HEK293 (cell line): ENCODE data around the gene SERPINE3.

ENCODE experiments used
- CTCF ChIA-PET: fragments of 350-600 bp; formaldehyde crosslinking; extraction: SDS; loops from one replicate; lab custom pipeline; 2021; ENCODE audit warnings: antibody characterized with exemption; lab: Yijun Ruan, JAX
- POLR2A ChIA-PET: fragments of 300-600 bp; formaldehyde crosslinking; extraction: SDS; loops from one replicate; lab custom pipeline; 2020; ENCODE audit warnings: antibody characterized with exemption, inconsistent platforms; lab: Yijun Ruan, JAX
- H3K27ac ChIP-seq: fragments of 200-500 bp; sonication (Bioruptor generic); 2 replicates; pipeline ENCODE4 v1.5.1; 2014; ENCODE audit warnings: low read depth, low read length, control low read depth, inconsistent platforms; ENCODE audit errors: extremely low read depth
- H3K36me3 ChIP-seq, 2 experiments: fragments of 200-500 bp in 1 of 2; sonication (Bioruptor generic) in 1 of 2; 1 replicate in 1 of 2; 2 replicates in 1 of 2; pipeline ENCODE4 v1.5.1; 2014 to 2017; ENCODE audit warnings: inconsistent platforms in 2 of 2, low read length in 2 of 2; ENCODE audit not compliant: control insufficient read depth in 2 of 2, insufficient read depth in 1 of 2
- H3K4me1 ChIP-seq: fragments of 200-500 bp; sonication (Bioruptor generic); 2 replicates; pipeline ENCODE4 v1.5.1; 2014; ENCODE audit warnings: mild to moderate bottlenecking, low read length, inconsistent platforms; ENCODE audit not compliant: control insufficient read depth, insufficient read depth
- H3K4me3 ChIP-seq: 2 replicates; pipeline ENCODE4 v1.5.1; 2011; ENCODE audit warnings: low read depth, mild to moderate bottlenecking, control low read depth, low read length, moderate library complexity
- H3K9me3 ChIP-seq: fragments of 200-500 bp; sonication (Bioruptor generic); 2 replicates; pipeline ENCODE4 v1.5.1; 2014; ENCODE audit warnings: low read depth, low read length, inconsistent platforms; ENCODE audit not compliant: control insufficient read depth, insufficient read depth
- GLIS1 ChIP-seq: fragments of 450-650 bp; formaldehyde crosslinking; IDR thresholded peaks from 2 replicates; pipeline ENCODE4 v1.5.1; 2016; ENCODE audit warnings: missing biosample characterization, missing genetic modification characterization
- HOXC10 ChIP-seq: sonication (generic); formaldehyde crosslinking; IDR thresholded peaks from 2 replicates; pipeline ENCODE4 v1.8.1; 2023; ENCODE audit warnings: mild to moderate bottlenecking, missing genetic modification reagents
- MZF1 ChIP-seq: fragments of 450-650 bp; formaldehyde crosslinking; IDR thresholded peaks from 2 replicates; pipeline ENCODE4 v1.5.1; 2017; ENCODE audit warnings: missing biosample characterization, missing genetic modification characterization, borderline replicate concordance
- PRDM1 ChIP-seq: fragments of 450-650 bp; formaldehyde crosslinking; IDR thresholded peaks from 2 replicates; pipeline ENCODE4; 2016; ENCODE audit warnings: missing biosample characterization, missing genetic modification characterization
- ZBTB8A ChIP-seq: fragments of 450-650 bp; formaldehyde crosslinking; IDR thresholded peaks from 2 replicates; pipeline ENCODE4 v1.5.1; 2016; ENCODE audit warnings: missing biosample characterization, missing genetic modification characterization
- ZFP3 ChIP-seq: fragments of 450-650 bp; formaldehyde crosslinking; IDR thresholded peaks from 2 replicates; pipeline ENCODE4 v1.5.1; 2016; ENCODE audit warnings: low read depth, missing biosample characterization, missing genetic modification characterization
- ZNF133 ChIP-seq: fragments of 450-650 bp; formaldehyde crosslinking; IDR thresholded peaks from 2 replicates; pipeline ENCODE4 v1.5.1; 2016; ENCODE audit warnings: missing biosample characterization, missing genetic modification characterization
- ZNF140 ChIP-seq: fragments of 450-650 bp; formaldehyde crosslinking; IDR thresholded peaks from 2 replicates; pipeline ENCODE4 v1.5.1; 2016; ENCODE audit warnings: missing biosample characterization, missing genetic modification characterization
- ZNF146 ChIP-seq: fragments of 450-650 bp; formaldehyde crosslinking; IDR thresholded peaks from 2 replicates; pipeline ENCODE4 v1.5.1; 2016; ENCODE audit warnings: missing biosample characterization, missing genetic modification characterization
- ZNF155 ChIP-seq: fragments of 450-650 bp; formaldehyde crosslinking; IDR thresholded peaks from 2 replicates; pipeline ENCODE4 v1.5.1; 2016; ENCODE audit warnings: missing biosample characterization, missing genetic modification characterization
- ZNF302 ChIP-seq: fragments of 450-650 bp; formaldehyde crosslinking; IDR thresholded peaks from 2 replicates; pipeline ENCODE4 v1.5.1; 2016; ENCODE audit warnings: missing biosample characterization, missing genetic modification characterization, low read depth
- ZNF416 ChIP-seq: fragments of 450-650 bp; formaldehyde crosslinking; IDR thresholded peaks from 2 replicates; pipeline ENCODE4 v1.5.1; 2016; ENCODE audit warnings: missing biosample characterization, missing genetic modification characterization
- ZNF623 ChIP-seq: fragments of 450-650 bp; formaldehyde crosslinking; IDR thresholded peaks from 2 replicates; pipeline ENCODE4 v1.5.1; 2016; ENCODE audit warnings: missing biosample characterization, missing genetic modification characterization
- ZNF626 ChIP-seq: fragments of 450-650 bp; sonication (Bioruptor Pico); formaldehyde crosslinking; IDR thresholded peaks from 2 replicates; pipeline ENCODE4 v1.5.1; 2018; ENCODE audit warnings: missing biosample characterization, missing genetic modification characterization, inconsistent platforms
- ZNF768 ChIP-seq: fragments of 450-650 bp; formaldehyde crosslinking; IDR thresholded peaks from 2 replicates; pipeline ENCODE4 v1.5.1; 2018; ENCODE audit warnings: missing biosample characterization, mild to moderate bottlenecking, missing genetic modification characterization
- ZSCAN23 ChIP-seq: fragments of 450-650 bp; formaldehyde crosslinking; IDR thresholded peaks from 2 replicates; pipeline ENCODE4 v1.5.1; 2016; ENCODE audit warnings: missing biosample characterization, missing genetic modification characterization
- TF ChIP-seq, protein P1 (sequence below): fragments of 450-650 bp; formaldehyde crosslinking; IDR thresholded peaks from 2 replicates; pipeline ENCODE4 v1.5.1; 2016; ENCODE audit warnings: missing biosample characterization, missing genetic modification characterization
- TF ChIP-seq, protein P2 (sequence below): fragments of 450-650 bp; formaldehyde crosslinking; IDR thresholded peaks from 2 replicates; pipeline ENCODE4 v1.5.1; 2016; ENCODE audit warnings: missing biosample characterization, missing genetic modification characterization
- TF ChIP-seq, protein P3 (sequence below): fragments of 450-650 bp; formaldehyde crosslinking; IDR thresholded peaks from 2 replicates; pipeline ENCODE4 v1.5.1; 2016; ENCODE audit warnings: missing biosample characterization, missing genetic modification characterization
- TF ChIP-seq, protein P4 (sequence below): fragments of 450-650 bp; formaldehyde crosslinking; IDR thresholded peaks from 2 replicates; pipeline ENCODE4 v1.5.1; 2016; ENCODE audit warnings: missing biosample characterization, missing genetic modification characterization, borderline replicate concordance

Gene SERPINE3

DNA sequence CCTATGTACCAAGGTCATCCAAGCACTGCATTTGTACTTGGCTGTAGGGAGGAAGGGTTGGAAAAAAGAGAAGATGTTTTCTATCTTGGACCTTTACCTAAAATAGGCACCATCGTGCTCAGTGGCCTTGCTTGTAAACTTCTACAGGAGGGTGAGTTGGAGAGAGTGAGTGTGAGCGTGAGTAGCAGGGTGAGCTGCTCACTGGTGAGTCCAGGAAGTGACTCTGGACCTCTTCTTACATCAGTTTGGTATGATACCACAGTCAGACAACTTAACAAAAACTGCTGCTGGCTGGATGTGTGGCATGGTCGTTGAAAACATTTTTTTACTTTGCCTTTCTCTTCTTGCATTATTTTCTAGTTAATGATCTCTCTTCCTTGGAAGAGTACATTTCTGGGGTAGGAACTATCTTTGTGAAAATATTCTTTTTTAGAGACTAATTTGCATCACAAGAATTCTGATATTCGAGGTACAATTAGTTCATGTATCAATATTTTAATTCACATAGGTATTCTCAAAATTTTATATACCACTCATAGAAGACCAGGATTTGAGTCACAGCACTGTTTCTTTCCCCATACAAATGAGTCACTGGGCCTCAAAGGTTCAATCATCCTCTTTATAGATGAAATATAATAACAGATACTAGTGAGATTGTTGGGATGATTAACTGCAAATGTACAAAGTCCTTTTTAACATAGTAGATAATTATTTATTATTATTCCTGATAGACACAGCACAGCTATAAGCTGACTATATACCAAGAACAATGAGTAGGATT is 651 bp downstream of the SERPINE3 start:
- CTCF ChIA-PET = no interaction called here
- no peaks in the 10 kb centered on the region for H3K4me1 ChIP-seq
- POLR2A ChIA-PET = no interaction called here

DNA sequence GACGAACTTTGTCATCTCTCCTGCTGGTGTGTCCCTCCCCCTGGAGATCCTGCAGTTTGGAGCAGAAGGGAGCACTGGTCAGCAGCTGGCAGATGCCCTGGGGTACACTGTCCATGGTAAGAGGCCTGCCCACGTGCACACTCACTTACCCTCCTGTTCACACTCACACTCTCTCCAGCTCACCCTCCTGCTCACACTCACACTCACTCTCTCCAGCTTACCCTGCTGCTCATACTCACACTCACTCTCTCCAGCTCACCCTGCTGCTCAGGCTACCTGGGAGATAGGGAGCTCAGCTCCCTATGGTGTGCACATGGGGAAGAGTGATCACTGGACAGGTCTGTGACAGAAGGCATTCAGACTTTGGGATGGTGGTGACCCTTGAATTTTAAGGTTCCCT is 1.7 kb downstream of the SERPINE3 start:
- ChIA-PET CTCF (no interaction called here), POLR2A (no interaction called here)
- Histone ChIP-seq H3K36me3 (no peaks in the 10 kb centered on the region), H3K9me3 (no peaks in the 10 kb centered on the region), H3K4me3 (no peak overlapping the region), H3K4me1 (no peaks in the 10 kb centered on the region), H3K27ac (no peak overlapping the region)
- TF ChIP-seq ZNF140 (tag by site-specific recombination) (no peak), PRDM1 (tag by site-specific recombination) (0 out of 2 replicates have a peak, but pooled peaks have one; percentile 51)
- TF ChIP-seq, protein P1, sequence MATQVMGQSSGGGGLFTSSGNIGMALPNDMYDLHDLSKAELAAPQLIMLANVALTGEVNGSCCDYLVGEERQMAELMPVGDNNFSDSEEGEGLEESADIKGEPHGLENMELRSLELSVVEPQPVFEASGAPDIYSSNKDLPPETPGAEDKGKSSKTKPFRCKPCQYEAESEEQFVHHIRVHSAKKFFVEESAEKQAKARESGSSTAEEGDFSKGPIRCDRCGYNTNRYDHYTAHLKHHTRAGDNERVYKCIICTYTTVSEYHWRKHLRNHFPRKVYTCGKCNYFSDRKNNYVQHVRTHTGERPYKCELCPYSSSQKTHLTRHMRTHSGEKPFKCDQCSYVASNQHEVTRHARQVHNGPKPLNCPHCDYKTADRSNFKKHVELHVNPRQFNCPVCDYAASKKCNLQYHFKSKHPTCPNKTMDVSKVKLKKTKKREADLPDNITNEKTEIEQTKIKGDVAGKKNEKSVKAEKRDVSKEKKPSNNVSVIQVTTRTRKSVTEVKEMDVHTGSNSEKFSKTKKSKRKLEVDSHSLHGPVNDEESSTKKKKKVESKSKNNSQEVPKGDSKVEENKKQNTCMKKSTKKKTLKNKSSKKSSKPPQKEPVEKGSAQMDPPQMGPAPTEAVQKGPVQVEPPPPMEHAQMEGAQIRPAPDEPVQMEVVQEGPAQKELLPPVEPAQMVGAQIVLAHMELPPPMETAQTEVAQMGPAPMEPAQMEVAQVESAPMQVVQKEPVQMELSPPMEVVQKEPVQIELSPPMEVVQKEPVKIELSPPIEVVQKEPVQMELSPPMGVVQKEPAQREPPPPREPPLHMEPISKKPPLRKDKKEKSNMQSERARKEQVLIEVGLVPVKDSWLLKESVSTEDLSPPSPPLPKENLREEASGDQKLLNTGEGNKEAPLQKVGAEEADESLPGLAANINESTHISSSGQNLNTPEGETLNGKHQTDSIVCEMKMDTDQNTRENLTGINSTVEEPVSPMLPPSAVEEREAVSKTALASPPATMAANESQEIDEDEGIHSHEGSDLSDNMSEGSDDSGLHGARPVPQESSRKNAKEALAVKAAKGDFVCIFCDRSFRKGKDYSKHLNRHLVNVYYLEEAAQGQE (tag by site-specific recombination) = peak; percentile 40
- TF ChIP-seq, protein P2, sequence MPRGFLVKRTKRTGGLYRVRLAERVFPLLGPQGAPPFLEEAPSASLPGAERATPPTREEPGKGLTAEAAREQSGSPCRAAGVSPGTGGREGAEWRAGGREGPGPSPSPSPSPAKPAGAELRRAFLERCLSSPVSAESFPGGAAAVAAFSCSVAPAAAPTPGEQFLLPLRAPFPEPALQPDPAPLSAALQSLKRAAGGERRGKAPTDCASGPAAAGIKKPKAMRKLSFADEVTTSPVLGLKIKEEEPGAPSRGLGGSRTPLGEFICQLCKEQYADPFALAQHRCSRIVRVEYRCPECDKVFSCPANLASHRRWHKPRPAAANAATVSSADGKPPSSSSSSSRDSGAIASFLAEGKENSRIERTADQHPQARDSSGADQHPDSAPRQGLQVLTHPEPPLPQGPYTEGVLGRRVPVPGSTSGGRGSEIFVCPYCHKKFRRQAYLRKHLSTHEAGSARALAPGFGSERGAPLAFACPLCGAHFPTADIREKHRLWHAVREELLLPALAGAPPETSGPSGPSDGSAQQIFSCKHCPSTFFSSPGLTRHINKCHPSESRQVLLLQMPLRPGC (tag by site-specific recombination) = no peak

More for the DNA sequence above, 651 bp downstream of the SERPINE3 start:
- TF ChIP-seq ZBTB8A (tag by site-specific recombination) (no peak), GLIS1 (tag by site-specific recombination) (no peak), ZNF768 (tag by site-specific recombination) (no peak), MZF1 (no peak), ZNF302 (no peak), ZNF133 (tag by site-specific recombination) (no peak)
- no peak overlapping the region for H3K27ac ChIP-seq
- no peaks in the 10 kb centered on the region for H3K36me3 ChIP-seq
- H3K4me3 ChIP-seq = no peak overlapping the region
- H3K9me3 ChIP-seq = no peaks in the 10 kb centered on the region

DNA sequence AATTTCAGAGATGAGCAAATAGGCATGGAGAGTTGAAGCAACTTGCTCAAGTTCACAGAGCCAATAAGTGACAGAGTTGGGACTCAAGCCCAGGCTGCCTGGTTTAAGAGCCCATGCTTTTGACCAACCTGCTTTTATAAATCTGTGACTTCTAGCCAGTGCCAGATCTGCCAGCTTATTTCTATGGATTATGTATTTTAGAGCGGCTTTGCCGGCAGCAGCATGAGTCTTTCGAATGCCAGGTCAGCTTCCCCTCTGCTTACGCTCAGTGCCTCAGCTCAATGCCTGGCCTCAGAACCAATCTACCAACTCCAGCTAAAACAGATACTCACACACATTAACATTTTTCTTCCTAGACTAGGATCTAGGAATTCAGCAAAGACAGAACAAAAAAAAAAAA is 2.3 kb downstream of the SERPINE3 start:
- ChIA-PET CTCF (interaction anchor here (0.6 kb wide), 1 partner anchor 289 kb away, joined by 3 read pairs; no protein-coding TSS in a partner anchor), POLR2A (no interaction called here)
- TF ChIP-seq ZNF626 (no peak), ZNF416 (tag by site-specific recombination) (no peak), ZNF155 (tag by site-specific recombination) (no peak), ZNF146 (tag by site-specific recombination) (no peak), HOXC10 (CRISPR knock-in tag) (no peak), ZSCAN23 (tag by site-specific recombination) (no peak), ZFP3 (no peak), ZNF623 (no peak)
- TF ChIP-seq, protein P3, sequence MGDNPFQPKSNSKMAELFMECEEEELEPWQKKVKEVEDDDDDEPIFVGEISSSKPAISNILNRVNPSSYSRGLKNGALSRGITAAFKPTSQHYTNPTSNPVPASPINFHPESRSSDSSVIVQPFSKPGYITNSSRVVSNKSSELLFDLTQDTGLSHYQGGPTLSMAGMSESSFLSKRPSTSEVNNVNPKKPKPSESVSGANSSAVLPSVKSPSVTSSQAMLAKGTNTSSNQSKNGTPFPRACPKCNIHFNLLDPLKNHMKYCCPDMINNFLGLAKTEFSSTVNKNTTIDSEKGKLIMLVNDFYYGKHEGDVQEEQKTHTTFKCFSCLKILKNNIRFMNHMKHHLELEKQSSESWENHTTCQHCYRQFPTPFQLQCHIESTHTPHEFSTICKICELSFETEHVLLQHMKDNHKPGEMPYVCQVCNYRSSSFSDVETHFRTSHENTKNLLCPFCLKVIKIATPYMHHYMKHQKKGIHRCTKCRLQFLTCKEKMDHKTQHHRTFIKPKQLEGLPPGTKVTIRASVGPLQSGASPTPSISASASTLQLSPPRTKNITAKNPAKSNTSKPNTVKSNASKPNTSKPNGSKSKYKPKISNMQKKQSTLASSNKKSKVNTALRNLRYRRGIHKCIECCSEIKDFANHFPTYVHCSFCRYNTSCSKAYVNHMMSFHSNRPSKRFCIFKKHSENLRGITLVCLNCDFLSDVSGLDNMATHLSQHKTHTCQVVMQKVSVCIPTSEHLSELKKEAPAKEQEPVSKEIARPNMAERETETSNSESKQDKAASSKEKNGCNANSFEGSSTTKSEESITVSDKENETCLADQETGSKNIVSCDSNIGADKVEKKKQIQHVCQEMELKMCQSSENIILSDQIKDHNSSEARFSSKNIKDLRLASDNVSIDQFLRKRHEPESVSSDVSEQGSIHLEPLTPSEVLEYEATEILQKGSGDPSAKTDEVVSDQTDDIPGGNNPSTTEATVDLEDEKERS (tag by site-specific recombination) = no peak
- TF ChIP-seq, protein P4, sequence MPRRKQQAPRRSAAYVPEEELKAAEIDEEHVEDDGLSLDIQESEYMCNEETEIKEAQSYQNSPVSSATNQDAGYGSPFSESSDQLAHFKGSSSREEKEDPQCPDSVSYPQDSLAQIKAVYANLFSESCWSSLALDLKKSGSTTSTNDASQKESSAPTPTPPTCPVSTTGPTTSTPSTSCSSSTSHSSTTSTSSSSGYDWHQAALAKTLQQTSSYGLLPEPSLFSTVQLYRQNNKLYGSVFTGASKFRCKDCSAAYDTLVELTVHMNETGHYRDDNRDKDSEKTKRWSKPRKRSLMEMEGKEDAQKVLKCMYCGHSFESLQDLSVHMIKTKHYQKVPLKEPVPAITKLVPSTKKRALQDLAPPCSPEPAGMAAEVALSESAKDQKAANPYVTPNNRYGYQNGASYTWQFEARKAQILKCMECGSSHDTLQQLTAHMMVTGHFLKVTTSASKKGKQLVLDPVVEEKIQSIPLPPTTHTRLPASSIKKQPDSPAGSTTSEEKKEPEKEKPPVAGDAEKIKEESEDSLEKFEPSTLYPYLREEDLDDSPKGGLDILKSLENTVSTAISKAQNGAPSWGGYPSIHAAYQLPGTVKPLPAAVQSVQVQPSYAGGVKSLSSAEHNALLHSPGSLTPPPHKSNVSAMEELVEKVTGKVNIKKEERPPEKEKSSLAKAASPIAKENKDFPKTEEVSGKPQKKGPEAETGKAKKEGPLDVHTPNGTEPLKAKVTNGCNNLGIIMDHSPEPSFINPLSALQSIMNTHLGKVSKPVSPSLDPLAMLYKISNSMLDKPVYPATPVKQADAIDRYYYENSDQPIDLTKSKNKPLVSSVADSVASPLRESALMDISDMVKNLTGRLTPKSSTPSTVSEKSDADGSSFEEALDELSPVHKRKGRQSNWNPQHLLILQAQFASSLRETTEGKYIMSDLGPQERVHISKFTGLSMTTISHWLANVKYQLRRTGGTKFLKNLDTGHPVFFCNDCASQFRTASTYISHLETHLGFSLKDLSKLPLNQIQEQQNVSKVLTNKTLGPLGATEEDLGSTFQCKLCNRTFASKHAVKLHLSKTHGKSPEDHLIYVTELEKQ (tag by site-specific recombination) = no peak

More for the DNA sequence above, 2.3 kb downstream of the SERPINE3 start:
- Histone ChIP-seq H3K9me3 (no peaks in the 10 kb centered on the region), H3K27ac (no peak overlapping the region), H3K4me3 (no peak overlapping the region), H3K36me3 (no peaks in the 10 kb centered on the region), H3K4me1 (no peaks in the 10 kb centered on the region)
